ENCODE data around the gene CYTH1.

The CYTH1 gene

GRCh38 chr17:78731904-78732303, 50.2 kb downstream of the CYTH1 start:
- no peak for DNase-seq

- no peak for DNase-seq
These were observed 52.4 kb downstream of the CYTH1 start for GRCh38 chr17:78729641-78730040.

DNA sequence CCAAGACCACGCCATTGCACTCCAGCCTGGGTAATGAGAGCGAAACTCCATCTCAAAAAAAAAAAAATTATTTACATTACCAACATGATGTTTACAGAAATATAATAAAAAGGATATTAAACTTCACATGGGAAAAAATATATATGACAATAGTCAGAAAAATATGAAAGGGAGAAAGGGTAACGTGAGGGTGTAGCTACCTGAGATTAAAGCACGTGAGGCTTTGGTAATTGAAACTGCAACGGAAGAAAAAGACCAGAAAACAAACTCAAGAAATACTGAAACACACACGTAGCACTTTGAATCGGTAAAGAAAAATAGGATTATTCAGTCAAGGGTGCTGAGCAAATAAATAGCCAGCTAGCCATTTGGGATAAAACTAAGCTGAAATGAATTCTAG, 53.6 kb downstream of the CYTH1 start:
- no peak for DNase-seq

DNA sequence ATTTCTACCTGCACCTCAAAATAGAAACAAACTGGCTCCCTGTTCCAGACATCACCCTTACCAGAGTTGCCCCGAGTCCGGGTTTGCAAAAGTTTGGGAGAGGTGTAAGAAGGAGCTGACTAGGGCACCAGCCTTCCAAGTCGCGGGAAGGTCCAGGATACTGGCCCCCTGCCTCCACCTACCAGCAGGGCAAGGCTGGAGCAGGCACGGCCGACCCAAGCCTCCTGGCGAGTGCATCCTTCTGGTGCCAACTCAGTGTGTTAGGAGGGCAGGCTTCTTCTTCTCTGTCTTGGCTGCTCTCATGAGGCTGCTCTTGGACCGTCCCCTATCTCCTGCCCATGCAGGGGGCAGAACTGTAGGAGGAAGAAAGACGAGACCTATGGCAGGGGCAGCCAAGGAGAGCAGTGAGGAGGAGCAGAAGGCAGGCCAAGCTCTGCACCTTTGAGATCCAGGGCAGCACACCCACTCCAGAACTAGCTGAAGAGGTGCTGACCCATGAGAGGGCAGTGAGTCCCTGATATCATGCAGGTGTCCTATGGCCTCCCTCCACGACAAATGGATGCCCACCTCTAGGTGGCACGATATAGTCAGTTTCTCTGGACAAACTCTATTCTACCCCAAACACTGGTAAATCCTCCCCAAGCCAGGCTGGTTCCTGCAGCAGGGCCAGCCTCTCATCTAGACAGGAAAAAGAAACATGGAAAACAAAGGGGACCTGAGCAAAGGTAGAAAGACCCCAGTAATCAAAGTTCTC, 54.4 kb downstream of the CYTH1 start:
- DNase-seq, result no peak

DNA sequence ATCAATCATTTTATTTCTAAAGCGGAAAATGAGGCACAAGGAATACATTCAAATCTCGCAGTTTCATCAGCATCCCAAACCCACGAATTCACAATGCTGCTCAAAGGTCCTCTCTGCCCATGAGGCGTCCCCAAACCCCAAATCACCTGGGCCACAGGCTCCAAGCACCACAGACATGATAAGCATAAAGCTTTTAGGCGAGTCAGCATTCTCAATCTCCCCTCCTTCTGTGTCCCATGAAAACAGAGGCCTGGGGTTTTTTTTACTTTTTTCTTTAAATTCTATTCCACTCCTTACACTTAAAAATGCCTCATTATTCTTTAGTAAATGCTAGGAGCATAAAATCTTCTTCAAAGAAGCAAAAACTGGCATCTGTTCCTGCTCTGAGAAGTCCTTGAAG, 55.0 kb downstream of the CYTH1 start:
- DNase-seq, result no peak

GRCh38 chr17:78726513-78726912, 55.6 kb downstream of the CYTH1 start:
- DNase-seq, result no peak

GRCh38 chr17:78725448-78726021, 56.5 kb downstream of the CYTH1 start:
- DNase-seq, result no peak

GRCh38 chr17:78724999-78725398, 57.1 kb downstream of the CYTH1 start:
- no peak for DNase-seq

DNA sequence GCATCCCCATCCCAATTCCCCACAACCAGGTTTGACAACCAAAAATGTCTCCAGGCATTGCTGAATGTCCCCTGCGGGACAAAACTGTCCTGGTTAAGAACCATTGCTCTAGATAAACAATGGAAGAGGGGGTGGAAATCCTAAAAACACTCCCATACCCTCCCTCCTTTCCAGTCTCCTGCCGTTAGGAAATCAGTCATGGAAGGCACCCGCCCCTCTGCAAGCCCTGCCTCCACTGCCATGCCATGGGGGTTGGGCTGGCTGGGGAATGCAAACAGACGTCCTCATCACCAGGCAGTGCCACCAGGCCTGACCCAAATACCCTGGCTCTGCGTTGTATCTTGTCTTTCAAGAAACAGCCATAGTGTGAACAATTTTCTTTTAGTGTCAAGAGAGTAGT, 57.5 kb downstream of the CYTH1 start:
- DNase-seq, result peak; percentile 37

DNA sequence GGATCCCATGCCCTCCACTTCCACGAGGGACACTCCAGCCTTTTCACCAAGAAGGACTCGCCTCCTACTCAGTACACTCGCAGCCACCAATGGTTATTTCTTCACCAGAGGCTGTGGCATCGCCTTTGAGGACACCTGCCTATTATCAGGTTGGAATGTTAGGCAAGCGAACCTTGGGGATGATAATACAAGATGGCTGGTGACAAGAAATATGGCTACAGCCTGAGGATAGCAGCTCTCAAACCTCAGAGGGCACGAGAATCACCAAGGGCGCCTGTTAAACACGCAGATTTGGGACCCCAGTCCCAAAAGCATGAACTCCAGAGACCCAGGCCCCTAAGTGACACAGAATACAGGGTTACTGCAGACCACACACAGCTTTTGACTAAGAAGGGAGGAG, 58.1 kb downstream of the CYTH1 start:
- DNase-seq, result no peak

- DNase-seq, result peak; percentile 81
These were observed 58.9 kb downstream of the CYTH1 start for GRCh38 chr17:78723001-78723796.

- no peak for DNase-seq
These were observed 59.8 kb downstream of the CYTH1 start for GRCh38 chr17:78722246-78722761.

DNA sequence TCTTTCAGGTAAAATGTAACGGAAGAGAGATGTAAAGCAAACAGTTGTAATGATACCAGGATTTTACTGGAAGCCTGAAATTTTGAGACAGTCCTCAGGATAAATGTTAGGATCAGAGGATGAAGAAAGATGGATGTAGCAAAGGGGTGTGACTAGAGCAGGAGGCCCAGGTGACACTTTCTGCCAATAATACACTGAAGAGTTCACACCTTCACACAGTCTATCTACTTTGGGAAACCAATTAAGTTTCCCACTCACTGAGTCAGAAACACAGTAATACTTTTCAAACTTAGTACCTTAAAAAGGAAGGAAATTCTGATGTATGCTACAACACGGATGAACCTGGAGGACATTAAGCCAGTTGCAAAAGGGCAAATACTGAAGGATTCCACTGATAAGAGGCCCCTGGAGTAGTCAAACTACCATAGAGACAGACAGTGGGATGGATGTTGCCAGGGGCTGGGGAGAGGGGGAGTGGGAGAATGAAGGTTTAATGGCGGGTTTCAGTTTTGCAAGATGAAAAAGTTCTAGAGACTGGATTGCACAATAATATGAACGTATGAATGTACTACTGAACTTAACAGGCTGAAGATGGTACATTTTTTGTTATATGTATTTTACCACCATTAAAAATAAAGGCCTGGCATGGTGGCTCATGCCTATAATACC, 62.3 kb downstream of the CYTH1 start:
- no peak for DNase-seq

- DNase-seq, result no peak
These were observed 63.4 kb downstream of the CYTH1 start for GRCh38 chr17:78718575-78719208.

DNA sequence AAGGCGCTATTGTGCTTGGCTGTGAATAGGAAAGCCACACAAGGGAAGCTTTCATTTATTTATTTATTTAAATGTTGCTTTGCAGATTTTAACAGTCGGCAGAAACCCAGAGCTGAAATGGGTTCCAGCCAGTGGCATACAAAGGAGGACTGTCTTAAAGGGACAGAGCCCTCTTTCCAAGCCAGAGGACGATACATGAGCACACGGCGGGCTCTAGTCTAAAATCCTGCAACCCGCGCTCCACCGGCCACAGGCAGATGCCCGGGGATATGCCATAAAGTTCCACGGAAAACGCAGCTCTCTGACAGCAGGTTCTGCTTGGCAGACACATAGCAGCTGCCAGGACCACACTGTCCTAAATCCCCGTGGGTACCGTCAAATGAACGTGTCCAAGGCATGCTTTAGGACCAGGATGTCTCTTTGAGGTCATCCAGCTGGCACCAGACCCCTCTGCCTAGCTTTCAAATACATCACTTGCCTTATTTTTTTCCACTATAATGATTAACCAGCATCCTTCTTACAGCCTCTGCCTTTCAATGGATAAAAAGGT, 64.6 kb downstream of the CYTH1 start:
- DNase-seq, result peak; percentile 61

DNA sequence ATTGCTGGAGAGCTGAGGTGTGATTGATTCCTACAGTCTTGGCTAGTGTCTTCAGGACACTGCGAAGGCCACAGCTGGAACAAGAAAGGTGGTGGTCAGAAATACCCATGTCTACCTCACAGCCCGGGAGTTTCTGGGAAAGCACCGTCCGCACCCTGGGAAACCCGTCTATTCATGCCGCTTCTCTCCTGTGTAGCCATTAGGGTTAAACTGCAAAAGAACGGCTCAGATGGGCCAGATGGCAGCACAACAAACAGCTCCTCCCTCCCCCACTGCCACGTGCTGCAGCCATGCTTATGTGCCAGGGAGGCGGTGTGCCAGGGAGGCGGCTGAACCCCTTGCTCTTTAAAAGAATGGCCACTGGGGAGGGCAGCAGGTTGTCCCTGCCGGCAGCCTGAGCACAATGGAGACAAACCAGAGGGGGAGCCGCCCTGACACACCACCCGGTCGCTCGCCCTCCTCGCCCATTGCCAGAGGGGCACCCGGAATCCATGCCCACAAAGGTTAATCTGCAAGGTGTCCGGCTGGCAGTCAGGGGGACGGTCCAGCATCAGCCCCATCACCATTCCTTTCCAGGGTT, 65.2 kb downstream of the CYTH1 start:
- DNase-seq, result peak; percentile 80

GRCh38 chr17:78716292-78716691, 65.8 kb downstream of the CYTH1 start:
- no peak for DNase-seq

GRCh38 chr17:78715876-78716275, 66.2 kb downstream of the CYTH1 start:
- no peak for DNase-seq

GRCh38 chr17:78715000-78715771, 66.9 kb downstream of the CYTH1 start:
- no peak for DNase-seq

GRCh38 chr17:78714534-78714933, 67.5 kb downstream of the CYTH1 start:
- no peak for DNase-seq

GRCh38 chr17:78712043-78712442, 70.0 kb downstream of the CYTH1 start:
- DNase-seq, result no peak

Data from NCI-H345 (cell line).